GM18517 (cell line): ENCODE results near the gene TMEM38A.
"Not testable (repeated sequence)": the region's sequence is repeated elsewhere in the genome, so short reads cannot be mapped to it uniquely, and the experiment has no call there.

ENCODE experiments used
- ATAC-seq: cut with Tn5 transposase; IDR thresholded peaks from one replicate; pipeline ENCODE4 v1.9.1; 2021; ENCODE audit warnings: mild to moderate bottlenecking, moderate library complexity; ENCODE audit not compliant: unreplicated experiment

The TMEM38A gene

GRCh38 chr19:16673231-16673630, 12.3 kb downstream of the TMEM38A start:
- no peak for ATAC-seq

GRCh38 chr19:16673839-16674238, 12.9 kb downstream of the TMEM38A start:
- not testable (repeated sequence) for ATAC-seq

DNA sequence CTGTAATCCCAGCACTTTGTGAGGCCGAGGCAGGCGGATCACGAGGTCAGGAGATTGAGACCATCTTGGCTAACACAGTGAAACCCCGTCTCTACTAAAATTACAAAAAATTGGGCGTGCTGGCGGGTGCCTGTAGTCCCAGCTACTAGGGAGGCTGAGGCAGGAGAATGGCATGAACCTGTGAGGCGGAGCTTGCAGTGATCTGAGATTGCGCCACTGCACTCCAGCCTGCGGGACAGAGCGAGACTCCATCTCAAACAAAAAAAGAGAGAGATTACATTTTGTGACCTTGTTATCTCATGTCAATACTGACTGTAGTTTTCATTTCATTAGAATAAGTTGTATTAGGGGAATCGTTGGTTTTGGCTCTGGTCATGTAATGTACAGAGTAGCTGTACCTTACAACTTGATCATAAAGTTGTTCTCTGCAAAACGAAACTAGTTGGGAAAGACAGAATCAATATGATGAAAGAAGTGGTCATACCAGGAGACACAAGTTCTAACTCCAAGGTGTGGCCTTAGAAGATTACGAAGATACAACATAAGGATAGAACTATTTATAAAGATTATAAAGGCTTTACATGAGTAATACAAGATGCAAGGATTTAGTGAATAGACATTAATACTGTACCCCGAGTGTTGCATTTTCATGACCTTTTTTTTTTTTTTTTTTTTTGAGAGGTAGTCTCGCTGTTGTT, 15.3 kb downstream of the TMEM38A start:
- no peak for ATAC-seq

GRCh38 chr19:16677055-16677454, 16.1 kb downstream of the TMEM38A start:
- ATAC-seq: no peak

- ATAC-seq: no peak
Observed at GRCh38 chr19:16678498-16678897, 17.6 kb downstream of the TMEM38A start.

DNA sequence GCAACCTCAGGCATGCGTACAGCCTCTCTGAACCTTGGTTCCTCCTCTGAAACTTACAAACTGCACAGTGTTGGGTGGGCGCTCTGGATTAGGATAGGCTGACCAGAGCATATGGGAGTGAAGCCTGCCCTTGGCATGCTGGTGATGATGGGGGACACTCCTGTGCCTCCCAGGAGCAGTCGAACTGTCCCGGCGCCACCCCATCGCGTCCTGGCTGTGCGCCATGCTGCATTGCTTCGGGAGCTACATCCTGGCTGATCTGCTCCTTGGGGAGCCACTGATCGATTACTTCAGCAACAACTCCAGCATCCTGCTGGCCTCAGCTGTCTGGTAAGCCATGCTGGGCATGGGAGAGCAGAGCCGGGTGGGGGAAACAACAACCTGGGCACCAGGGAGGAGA, 18.9 kb downstream of the TMEM38A start:
- no peak for ATAC-seq

GRCh38 chr19:16682539-16682938, 21.6 kb downstream of the TMEM38A start:
- no peak for ATAC-seq

DNA sequence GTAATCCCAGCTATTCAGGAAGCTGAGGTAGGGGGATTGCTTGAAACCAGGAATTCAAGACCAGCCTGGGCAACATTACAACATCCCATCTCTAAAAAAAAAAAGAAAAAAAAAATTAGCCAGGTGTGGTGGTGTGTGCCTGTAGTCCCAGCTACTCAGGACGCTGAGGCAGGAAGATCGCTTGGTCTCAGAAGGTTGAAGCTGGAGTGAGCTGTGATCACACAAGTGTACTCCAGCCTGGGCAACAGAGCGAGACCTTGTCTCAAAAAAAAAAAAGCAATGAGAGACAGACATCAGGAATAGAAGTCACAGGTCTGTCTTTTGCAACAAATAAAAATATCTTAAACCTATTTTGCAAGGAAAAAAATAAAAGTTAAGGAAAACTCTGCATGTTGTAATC, 23.3 kb downstream of the TMEM38A start:
- ATAC-seq: no peak

DNA sequence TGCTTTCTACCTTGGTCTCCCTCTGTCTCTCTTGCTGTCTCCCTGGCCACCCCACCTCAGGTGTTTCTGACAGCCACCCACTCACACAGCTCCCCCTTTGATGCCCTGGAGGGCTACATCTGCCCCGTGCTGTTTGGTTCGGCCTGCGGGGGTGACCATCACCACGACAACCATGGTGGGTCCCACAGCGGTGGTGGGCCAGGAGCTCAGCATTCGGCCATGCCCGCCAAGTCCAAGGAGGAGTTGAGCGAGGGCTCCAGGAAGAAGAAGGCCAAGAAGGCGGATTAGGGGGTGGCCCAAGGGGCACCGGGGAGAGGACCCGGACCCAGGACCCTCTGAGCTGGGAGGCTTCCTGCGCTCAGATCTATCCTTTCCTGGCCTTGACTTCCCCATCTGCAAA, 27.1 kb downstream of the TMEM38A start:
- no peak for ATAC-seq

DNA sequence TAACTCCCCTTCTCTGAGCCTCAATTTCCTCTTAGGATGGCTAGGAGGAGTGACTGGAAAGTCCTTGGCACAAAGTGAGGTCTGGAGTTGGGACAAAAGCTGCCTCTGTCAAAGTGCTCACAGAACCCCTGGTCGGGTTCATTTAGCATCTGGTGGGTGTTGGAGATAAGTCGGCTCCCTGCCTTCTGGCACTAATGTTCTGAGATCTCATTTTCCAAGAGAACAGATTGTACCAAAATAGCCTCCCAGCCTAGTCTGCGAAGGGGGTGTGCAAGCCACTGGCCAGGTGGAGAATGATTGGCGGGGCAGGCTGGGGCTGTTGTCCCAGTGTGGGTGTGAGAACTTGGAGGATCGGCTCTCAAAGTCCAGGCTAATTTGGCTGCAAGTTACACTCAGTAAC, 38.0 kb downstream of the TMEM38A start:
- ATAC-seq: no peak

- no peak for ATAC-seq
Observed at GRCh38 chr19:16702123-16702522, 41.2 kb downstream of the TMEM38A start.

DNA sequence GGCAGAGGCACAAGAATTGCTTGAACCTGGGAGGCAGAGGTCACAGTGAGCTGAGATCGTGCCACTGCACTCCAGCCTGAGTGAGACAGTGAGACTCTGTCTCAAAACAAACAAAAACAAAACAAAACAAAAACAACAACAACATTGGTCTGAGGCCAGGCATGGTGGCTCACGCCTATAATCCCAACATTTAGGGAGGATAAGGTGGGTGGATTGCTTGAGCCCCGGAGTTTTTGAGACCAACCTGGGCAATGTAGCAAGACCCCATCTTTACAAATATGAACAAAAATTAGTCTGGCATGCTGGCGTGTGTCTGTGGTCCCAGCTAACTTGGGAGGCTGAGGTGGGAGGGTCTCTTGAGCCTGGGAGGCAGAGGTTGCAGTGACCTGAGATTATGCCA, 42.7 kb downstream of the TMEM38A start:
- no peak for ATAC-seq

DNA sequence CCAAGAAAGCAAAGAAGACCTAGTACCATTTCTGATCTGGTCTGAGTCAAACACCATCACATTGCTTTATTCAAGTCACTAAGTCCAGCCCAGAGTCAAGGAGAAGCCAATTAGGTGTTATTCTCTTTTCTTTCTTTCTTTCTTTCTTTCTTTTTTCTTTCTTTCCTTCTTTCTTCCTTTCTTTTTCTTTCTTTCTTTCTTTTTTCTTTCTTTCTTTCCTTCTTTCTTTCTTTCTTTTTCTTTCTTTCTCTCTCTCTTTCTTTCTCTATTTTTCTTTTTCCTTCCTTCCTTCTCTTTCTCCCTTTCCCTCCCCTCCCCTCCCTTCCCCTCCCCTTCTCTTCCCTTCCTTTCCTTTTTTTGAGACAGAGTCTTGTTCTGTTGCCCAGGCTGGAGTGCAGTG, 49.9 kb downstream of the TMEM38A start:
- not testable (repeated sequence) for ATAC-seq

- ATAC-seq: not testable (repeated sequence)
Observed at GRCh38 chr19:16712295-16712694, 51.4 kb downstream of the TMEM38A start.

- no peak for ATAC-seq
Observed at GRCh38 chr19:16714702-16715287, 53.9 kb downstream of the TMEM38A start.

DNA sequence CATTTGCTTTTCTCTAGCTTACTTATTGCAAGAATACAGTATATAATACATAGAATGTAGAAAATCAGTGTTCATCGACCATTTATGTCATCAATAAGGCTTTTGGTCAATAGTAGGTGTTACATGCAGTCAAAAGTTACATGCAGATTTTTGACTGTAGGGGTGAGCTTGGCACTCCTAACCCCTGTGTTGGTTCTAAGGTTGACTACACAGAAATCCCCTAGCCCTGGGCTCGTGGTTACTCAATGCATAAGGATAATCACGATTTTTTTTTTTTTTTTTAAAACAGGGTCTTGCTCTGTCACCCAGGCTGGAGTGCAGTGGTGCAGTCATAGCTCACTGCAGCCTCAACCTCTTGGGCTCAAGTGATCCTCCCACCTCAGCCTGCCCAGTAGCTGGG, 54.7 kb downstream of the TMEM38A start:
- ATAC-seq: no peak

- no peak for ATAC-seq
Observed at GRCh38 chr19:16721051-16721450, 60.1 kb downstream of the TMEM38A start.

DNA sequence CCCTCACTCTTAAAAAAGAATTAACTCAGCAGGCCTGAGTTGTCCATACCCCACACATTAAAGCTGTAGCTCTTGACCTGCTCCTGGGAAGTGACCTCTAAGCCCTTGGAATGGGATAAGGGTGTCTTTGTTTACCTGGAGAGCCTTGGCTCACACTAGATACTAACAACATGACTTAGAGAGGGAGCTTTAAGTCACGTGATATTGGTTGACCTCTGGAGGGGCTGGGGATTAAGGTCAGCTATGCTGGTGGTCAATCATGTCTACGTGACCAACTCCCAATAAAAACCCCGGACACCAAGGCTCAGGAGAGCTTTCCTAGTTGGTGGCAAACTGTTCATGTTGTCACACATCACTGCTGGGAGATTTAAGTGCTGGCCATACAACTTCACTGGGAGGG, 61.7 kb downstream of the TMEM38A start:
- no peak for ATAC-seq

DNA sequence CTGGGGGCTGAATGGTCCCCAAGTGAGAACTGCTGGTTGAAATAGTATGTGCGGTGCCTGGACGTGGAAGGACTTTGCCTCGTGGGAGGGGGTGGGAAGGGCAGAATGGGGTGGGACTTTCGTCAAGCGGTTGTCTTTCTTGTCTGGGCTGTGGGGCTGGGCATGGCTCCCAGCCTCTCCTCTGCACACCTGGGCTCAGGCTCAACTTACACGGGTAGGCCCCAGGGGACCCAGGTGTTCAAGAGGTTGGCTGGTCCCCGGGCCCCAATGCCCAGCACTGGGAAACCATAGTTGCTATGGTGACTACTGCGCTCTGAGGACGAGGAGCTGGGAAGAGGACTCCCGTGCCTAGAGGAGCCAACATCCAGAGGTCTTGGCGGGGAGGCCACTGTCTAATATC, 66.0 kb downstream of the TMEM38A start:
- ATAC-seq: no peak

DNA sequence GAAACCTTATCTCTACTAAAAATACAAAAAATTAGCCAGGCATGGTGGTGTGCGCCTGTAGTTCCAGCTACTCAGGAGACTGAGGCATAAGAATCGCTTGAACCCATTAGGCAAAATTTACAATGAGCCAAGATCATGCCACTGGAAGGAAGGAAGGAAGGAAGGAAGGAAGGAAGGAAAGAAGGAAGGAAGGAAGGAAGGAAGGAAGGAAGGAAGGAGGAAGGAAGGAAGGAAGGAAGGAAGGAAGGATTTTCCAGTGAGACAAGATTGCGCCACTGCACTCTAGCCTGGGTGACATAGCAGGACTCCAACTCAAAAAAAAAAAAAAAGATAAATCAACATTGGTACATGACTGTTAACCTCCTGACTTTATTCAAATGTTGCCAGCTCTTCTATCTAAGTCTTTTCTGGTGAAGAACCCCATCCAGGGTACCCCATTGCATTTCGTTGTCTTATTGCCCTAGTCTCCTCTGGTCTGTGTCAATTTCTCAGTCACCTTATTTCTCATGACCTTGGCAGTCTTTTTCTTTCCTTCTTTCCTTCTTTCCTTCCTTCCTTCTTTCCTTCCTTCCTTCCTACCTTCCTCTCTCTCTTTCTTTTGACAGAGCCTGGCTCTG, 74.8 kb downstream of the TMEM38A start:
- not testable (repeated sequence) for ATAC-seq

GRCh38 chr19:16736709-16737108, 75.8 kb downstream of the TMEM38A start:
- no peak for ATAC-seq

- no peak for ATAC-seq
Observed at GRCh38 chr19:16737911-16738310, 77.0 kb downstream of the TMEM38A start.
